ENCODE data around the gene PIP5K1C.
"Not testable (repeated sequence)": the region's sequence is repeated elsewhere in the genome, so short reads cannot be mapped to it uniquely, and the experiment has no call there.

Gene PIP5K1C

GRCh38 chr19:3585301-3586126 is 114.8 kb downstream of the PIP5K1C start, which contains the start of gene GIPC3:
Gene GIPC3, plus strand, starts transcription at chr19:3585478. Its CDS starts 120 bp downstream, at chr19:3585598.
- DNase-seq: no peak

DNA sequence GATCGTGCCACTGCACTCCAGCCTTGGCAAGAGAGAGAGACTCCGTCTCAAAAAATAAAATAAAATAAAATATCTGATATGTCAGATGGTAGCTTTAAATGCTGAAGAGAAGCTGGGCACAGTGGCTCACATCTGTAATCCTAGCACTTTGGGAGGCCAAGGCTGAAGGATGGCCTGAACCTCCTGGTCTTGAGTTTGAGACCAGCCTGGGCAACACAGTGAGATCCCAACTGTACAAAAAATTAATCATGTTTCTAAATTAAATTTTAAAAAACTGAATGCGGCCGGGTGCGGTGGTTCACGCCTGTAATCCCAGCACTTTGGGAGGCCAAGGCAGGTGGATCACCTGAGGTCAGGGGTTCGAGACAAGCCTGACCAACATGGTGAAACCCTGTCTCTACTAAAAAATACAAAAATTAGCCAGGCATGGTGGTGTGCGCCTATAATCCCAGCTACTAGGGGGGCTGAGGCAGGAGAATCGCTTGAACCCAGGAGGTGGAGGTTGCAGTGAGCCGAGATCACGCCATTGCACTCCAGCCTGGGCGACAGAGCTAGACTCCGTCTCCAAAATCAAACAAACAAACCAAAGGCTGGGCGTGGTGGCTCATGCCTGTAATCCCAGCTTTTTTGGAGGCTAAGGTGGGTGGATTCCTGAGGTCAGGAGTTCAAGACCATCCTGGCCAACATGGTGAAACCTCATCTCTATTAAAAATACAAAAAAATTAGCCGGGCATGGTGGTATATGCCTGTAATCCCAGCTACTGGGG is 116.0 kb downstream of the PIP5K1C start:
- not testable (repeated sequence) for DNase-seq

GRCh38 chr19:3581792-3582191 is 118.5 kb downstream of the PIP5K1C start:
- not testable (repeated sequence) for DNase-seq

All from NCI-H1930 (cell line).